ENCODE measurements around the gene GNS. TPM values are rescaled to one million over a fixed set of nuclear protein-coding genes. Genes with fewer than 3 reads are reported as not detected.

The GNS gene
- polyA plus RNA-seq, 3 donors from 2014 or later: 64.5 to 113 (median 109) TPM

GRCh38 chr12:64718649-64719048 lies 40.6 kb downstream of the GNS start:
- Mint-ChIP-seq H3K36me3 (peaks cover 26 to 55% (median 40%) of the 10 kb centered on the region in 3 donors), H3K27me3 (ENCODE audit: low read depth in 3 of 3) (peaks cover 2 to 9% (median 3%) of the 10 kb centered on the region in 3 donors)

GRCh38 chr12:64716839-64717455 lies 42.3 kb downstream of the GNS start:
- Mint-ChIP-seq H3K4me1 (peaks cover 64 to 71% of the 10 kb centered on the region in 2 donors), H3K36me3 (peaks cover 23 to 53% (median 34%) of the 10 kb centered on the region in 3 donors), H3K27ac (peak overlapping the region; percentile 92 to 98 (median 93)), H3K9me3 (no peaks in the 10 kb centered on the region), H3K27me3 (ENCODE audit: low read depth in 3 of 3) (peaks cover 2 to 9% (median 3%) of the 10 kb centered on the region in 3 donors), H3K4me3 (peak overlapping the region; percentile 64 to 76 (median 69))
- peak; percentile 55 to 59 (median 56) for DNase-seq

More at GRCh38 chr12:64718649-64719048, 40.6 kb downstream of the GNS start:
- no peak overlapping the region for H3K4me3 Mint-ChIP-seq
- H3K4me1 Mint-ChIP-seq: peaks cover 68 to 76% of the 10 kb centered on the region in 2 donors
- H3K27ac Mint-ChIP-seq: peak overlapping the region; percentile 57 to 98 (median 92)
- no peak for DNase-seq
- no peaks in the 10 kb centered on the region for H3K9me3 Mint-ChIP-seq

- H3K4me1 Mint-ChIP-seq: peaks cover 64 to 71% of the 10 kb centered on the region in 2 donors
- no peaks in the 10 kb centered on the region for H3K9me3 Mint-ChIP-seq
- peak overlapping the region; percentile 92 to 98 (median 93) for H3K27ac Mint-ChIP-seq
- H3K36me3 Mint-ChIP-seq: peaks cover 19 to 47% (median 30%) of the 10 kb centered on the region in 3 donors
- peak; percentile 45 to 53 (median 47) for DNase-seq
- H3K4me3 Mint-ChIP-seq: peak overlapping the region; percentile 64 to 76 (median 69)
- H3K27me3 Mint-ChIP-seq (ENCODE audit: low read depth in 3 of 3): peaks cover 2 to 9% (median 3%) of the 10 kb centered on the region in 3 donors
Observed at GRCh38 chr12:64716371-64716770, 42.8 kb downstream of the GNS start.

- Mint-ChIP-seq H3K27me3 (ENCODE audit: low read depth in 3 of 3) (peaks cover 2 to 11% (median 3%) of the 10 kb centered on the region in 3 donors), H3K4me1 (peaks cover 63 to 64% of the 10 kb centered on the region in 2 donors), H3K9me3 (no peaks in the 10 kb centered on the region), H3K36me3 (peaks cover 10 to 29% (median 22%) of the 10 kb centered on the region in 3 donors), H3K4me3 (peak overlapping the region; percentile 64 to 82 (median 69)), H3K27ac (peak overlapping the region; percentile 92 to 98 (median 93))
- DNase-seq: peak; percentile 67 to 75 (median 72)
Observed at GRCh38 chr12:64714551-64714968, 44.6 kb downstream of the GNS start.

- Mint-ChIP-seq H3K9me3 (no peaks in the 10 kb centered on the region), H3K27ac (peak overlapping the region; percentile 92 to 98 (median 93)), H3K36me3 (peaks cover 10 to 23% (median 16%) of the 10 kb centered on the region in 3 donors), H3K4me1 (peaks cover 56% of the 10 kb centered on the region in 2 donors), H3K4me3 (peak overlapping the region; percentile 17 to 70 (median 65)), H3K27me3 (ENCODE audit: low read depth in 3 of 3) (peaks cover 2 to 11% (median 3%) of the 10 kb centered on the region in 3 donors)
- no peak for DNase-seq
Observed at GRCh38 chr12:64713376-64713775, 45.8 kb downstream of the GNS start.

GRCh38 chr12:64709429-64709828 lies 49.8 kb downstream of the GNS start:
- peaks cover 17% of the 10 kb centered on the region in 2 donors for H3K4me1 Mint-ChIP-seq
- no peaks in the 10 kb centered on the region for H3K9me3 Mint-ChIP-seq
- H3K36me3 Mint-ChIP-seq: peaks cover 3 to 16% (median 12%) of the 10 kb centered on the region in 3 donors
- no peak overlapping the region for H3K27ac Mint-ChIP-seq
- H3K4me3 Mint-ChIP-seq: no peak overlapping the region
- no peak for DNase-seq
- peaks cover 0 to 2% (median 0%) of the 10 kb centered on the region in 3 donors for H3K27me3 Mint-ChIP-seq (ENCODE audit: low read depth in 3 of 3)

- peaks cover 2% of the 10 kb centered on the region in 2 donors for H3K4me1 Mint-ChIP-seq
- no peak for DNase-seq
- no peaks in the 10 kb centered on the region for H3K9me3 Mint-ChIP-seq
- peaks cover 3 to 9% (median 8%) of the 10 kb centered on the region in 3 donors for H3K36me3 Mint-ChIP-seq
- H3K4me3 Mint-ChIP-seq: no peak overlapping the region
- H3K27ac Mint-ChIP-seq: no peak overlapping the region
- H3K27me3 Mint-ChIP-seq (ENCODE audit: low read depth in 3 of 3): peaks cover 0 to 2% (median 0%) of the 10 kb centered on the region in 3 donors
Observed at GRCh38 chr12:64707926-64708325, 51.3 kb downstream of the GNS start.

GRCh38 chr12:64707362-64707761 lies 51.8 kb downstream of the GNS start:
- DNase-seq: no peak
- Mint-ChIP-seq H3K4me3 (no peak overlapping the region), H3K27ac (no peak overlapping the region), H3K9me3 (no peaks in the 10 kb centered on the region), H3K27me3 (ENCODE audit: low read depth in 3 of 3) (peaks cover 0 to 2% (median 0%) of the 10 kb centered on the region in 3 donors), H3K4me1 (peaks cover 4 to 6% of the 10 kb centered on the region in 2 donors), H3K36me3 (peaks cover 3 to 8% (median 8%) of the 10 kb centered on the region in 3 donors)

- H3K4me1 Mint-ChIP-seq: peaks cover 9 to 11% of the 10 kb centered on the region in 2 donors
- H3K4me3 Mint-ChIP-seq: no peak overlapping the region
- H3K9me3 Mint-ChIP-seq: no peaks in the 10 kb centered on the region
- peaks cover 0 to 2% (median 0%) of the 10 kb centered on the region in 3 donors for H3K27me3 Mint-ChIP-seq (ENCODE audit: low read depth in 3 of 3)
- peak overlapping the region in 3 of 6 donors; percentile 40 to 55 (median 53) for H3K27ac Mint-ChIP-seq
- no peak for DNase-seq
- H3K36me3 Mint-ChIP-seq: peaks cover 3 to 8% (median 8%) of the 10 kb centered on the region in 3 donors
Observed at GRCh38 chr12:64706857-64707256, 52.3 kb downstream of the GNS start.

- Mint-ChIP-seq H3K4me3 (no peak overlapping the region), H3K4me1 (peaks cover 14 to 16% of the 10 kb centered on the region in 2 donors), H3K9me3 (no peaks in the 10 kb centered on the region), H3K27ac (peak overlapping the region in 2 of 6 donors; percentile 40 to 53), H3K27me3 (ENCODE audit: low read depth in 3 of 3) (peaks cover 0 to 2% (median 0%) of the 10 kb centered on the region in 3 donors), H3K36me3 (peaks cover 3 to 8% (median 5%) of the 10 kb centered on the region in 3 donors)
- no peak for DNase-seq
Observed at GRCh38 chr12:64706306-64706705, 52.9 kb downstream of the GNS start.

- Mint-ChIP-seq H3K9me3 (no peaks in the 10 kb centered on the region), H3K4me1 (peaks cover 45 to 54% of the 10 kb centered on the region in 2 donors), H3K27me3 (ENCODE audit: low read depth in 3 of 3) (peaks cover 0 to 6% (median 3%) of the 10 kb centered on the region in 3 donors), H3K27ac (peak overlapping the region; percentile 78 to 95 (median 90)), H3K4me3 (peak overlapping the region; percentile 44 to 78 (median 70)), H3K36me3 (peaks cover 12 to 22% (median 14%) of the 10 kb centered on the region in 3 donors)
- no peak for DNase-seq
Observed at GRCh38 chr12:64701283-64701682, 57.9 kb downstream of the GNS start.

- Mint-ChIP-seq H3K27ac (peak overlapping the region; percentile 78 to 95 (median 90)), H3K4me3 (peak overlapping the region; percentile 44 to 78 (median 70)), H3K36me3 (peaks cover 12 to 22% (median 14%) of the 10 kb centered on the region in 3 donors), H3K9me3 (no peaks in the 10 kb centered on the region), H3K4me1 (peaks cover 51 to 62% of the 10 kb centered on the region in 2 donors), H3K27me3 (ENCODE audit: low read depth in 3 of 3) (peaks cover 0 to 6% (median 3%) of the 10 kb centered on the region in 3 donors)
- no peak for DNase-seq
Observed at GRCh38 chr12:64700532-64700931, 58.7 kb downstream of the GNS start.

- peak overlapping the region in 4 of 6 donors; percentile 3 to 90 (median 54) for H3K27ac Mint-ChIP-seq
- H3K4me3 Mint-ChIP-seq: peak overlapping the region in 1 of 5 donors; percentile 3
- H3K9me3 Mint-ChIP-seq: no peaks in the 10 kb centered on the region
- peaks cover 58 to 69% of the 10 kb centered on the region in 2 donors for H3K4me1 Mint-ChIP-seq
- peaks cover 0 to 6% (median 3%) of the 10 kb centered on the region in 3 donors for H3K27me3 Mint-ChIP-seq (ENCODE audit: low read depth in 3 of 3)
- H3K36me3 Mint-ChIP-seq: peaks cover 10 to 24% (median 21%) of the 10 kb centered on the region in 3 donors
- DNase-seq: no peak
Observed at GRCh38 chr12:64699504-64700115, 59.6 kb downstream of the GNS start.

Data from immature natural killer cell (primary cell).